ENCODE results near the gene ATF6.

- TF ChIP-seq CTCF (IDR thresholded peaks at IDR 0.05) (no peak), EZH2 (IDR thresholded peaks at IDR 0.05; ENCODE audit: borderline replicate concordance, insufficient read depth, low read depth, low read length, poor library complexity, severe bottlenecking) (no peak)
Measured at GRCh38 chr1:161768986-161769672, 3.0 kb downstream of the ATF6 start.
